GM19238 (cell line): Measurements from ENCODE around the gene LRRC4B.

ENCODE experiments used
- DNase-seq: peaks from one replicate; pipeline ENCODE4 v3.0.0; 2011; ENCODE audit warnings: low spot score; ENCODE audit not compliant: insufficient read length

The LRRC4B gene

DNA sequence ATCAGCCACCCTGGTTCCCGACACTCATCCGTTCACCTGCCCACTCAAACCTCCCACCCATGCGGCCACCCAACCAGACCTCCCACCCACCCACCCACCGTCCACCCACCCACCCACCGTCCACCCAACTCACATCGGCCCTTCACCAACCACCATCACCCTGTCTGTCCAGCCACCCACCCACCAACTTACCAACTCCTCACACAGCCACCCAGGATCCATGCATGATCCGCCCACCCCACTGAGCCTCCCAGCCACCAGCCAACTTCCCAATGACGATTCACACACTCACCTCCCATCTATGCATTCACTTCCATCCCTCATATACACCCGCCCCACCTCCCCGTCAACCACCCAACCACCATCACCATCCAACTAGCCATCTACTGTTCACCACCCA is 61.5 kb downstream of the LRRC4B start:
- no peak for DNase-seq

DNA sequence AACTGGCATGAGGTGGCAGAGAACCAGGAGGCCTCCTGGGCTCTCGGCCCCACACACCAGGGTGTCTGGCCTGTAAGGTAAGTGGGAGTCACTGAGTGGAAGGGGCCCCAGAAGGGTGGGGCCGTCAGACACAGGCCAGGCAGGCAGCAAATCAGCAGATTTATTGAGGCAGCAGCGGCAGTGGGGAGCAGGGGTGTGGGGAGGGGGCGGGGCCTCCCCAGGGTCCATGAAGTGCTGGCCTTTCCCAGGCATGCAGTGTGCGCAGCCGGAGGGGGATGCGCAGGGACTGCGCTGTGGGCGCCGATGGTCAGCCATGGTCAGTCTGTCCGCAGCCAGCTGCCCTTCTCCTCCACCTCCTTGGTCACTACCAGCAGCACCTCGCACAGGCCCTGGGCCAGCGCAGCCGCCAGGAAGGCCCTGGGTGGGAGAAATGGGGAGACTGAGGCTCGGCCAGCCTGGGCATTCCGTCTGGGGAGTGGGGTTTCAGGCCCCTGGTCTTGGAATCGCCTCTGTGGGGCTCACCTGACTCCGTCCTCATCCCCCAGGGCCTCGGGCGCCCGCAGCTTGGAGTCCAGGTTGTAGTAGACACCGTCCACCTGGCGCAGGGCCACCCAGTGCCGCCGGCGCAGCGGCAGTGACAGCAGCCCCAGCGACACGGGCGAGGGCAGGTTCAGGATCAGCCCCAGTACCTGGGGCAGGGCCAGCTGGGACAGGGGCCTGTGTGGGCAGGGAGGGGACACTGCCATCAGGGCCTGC is 62.2 kb downstream of the LRRC4B start:
- no peak for DNase-seq

- DNase-seq: no peak
Measured at GRCh38 chr19:50501568-50502475, 66.4 kb downstream of the LRRC4B start.

DNA sequence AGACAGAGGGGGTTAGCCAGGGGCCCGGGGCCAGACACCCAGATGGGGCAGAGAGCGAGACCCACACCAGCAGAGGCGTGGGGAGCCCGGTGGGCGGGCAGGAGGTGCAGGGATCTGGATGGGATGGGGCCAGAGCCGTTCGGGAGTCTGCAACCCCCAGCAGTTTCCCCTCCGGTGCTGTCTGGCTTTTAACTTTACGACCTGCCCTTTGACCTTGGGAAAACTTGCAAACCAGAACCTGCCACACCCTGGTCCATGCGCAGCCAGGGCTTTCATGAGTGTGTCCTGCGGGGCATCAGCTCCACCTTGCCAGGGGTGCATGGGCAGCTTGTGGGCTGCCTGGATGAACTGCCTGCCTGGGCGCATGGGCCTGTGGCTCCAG is 67.1 kb downstream of the LRRC4B start:
- DNase-seq: no peak

DNA sequence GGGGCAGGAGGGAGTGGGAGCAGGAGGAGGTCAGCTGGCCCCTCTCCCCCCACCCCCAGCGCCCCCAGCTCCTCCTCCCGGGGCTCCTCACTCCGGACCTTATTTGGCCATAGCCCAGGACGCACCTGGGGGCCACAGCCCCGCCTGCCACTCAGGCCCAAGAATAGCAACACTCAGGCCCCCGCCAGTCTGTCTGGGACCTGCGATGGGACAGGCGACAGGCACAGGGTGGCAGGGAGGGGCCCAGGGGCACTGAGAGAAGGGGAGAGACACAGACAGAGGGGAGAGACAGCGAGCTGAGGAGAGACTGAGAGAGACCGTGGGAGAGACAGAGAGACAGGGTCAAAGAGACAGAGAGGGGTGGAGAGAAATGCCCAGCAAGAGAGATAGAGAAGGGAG is 67.5 kb downstream of the LRRC4B start:
- DNase-seq: no peak

GRCh38 chr19:50500060-50500752 is 68.0 kb downstream of the LRRC4B start:
- DNase-seq: no peak

DNA sequence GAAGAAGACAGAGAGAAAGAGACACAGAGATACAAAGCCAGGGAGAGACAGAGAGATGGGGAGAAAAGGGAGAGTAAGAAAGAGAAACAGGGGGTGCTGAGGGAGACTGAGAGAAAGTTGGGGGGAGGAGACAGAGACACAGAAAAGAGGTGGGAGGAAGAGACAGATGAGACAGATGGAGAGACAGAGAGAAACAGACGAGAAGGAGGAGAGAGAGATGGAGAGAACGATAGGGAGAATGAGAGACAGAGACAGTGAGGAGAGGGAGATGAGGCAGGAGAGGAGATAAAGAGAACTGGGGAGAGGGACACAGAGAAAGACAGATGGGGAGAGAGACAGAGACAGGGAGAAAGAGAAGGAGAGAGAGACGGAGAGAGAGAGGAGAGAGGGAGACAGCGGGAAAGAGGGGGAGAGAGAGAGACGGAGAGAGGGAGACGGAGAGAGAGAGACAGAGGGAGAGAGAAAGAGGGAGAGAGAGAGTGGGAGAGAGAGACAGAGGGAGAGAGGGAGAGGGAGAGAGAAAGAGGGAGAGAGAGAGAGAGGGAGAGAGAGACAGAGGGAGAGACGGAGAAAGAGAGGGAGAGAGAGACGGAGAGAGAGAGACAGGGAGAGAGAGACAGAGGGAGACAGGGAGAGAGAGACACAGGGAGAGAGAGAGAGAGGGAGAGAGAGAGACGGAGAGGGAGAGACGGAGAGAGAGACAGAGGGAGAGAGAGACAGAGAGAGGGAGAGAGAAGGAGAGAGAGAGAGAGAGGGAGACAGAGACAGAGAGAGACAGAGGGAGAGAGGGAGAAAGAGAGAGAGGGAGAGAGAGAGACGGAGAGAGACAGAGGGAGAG is 69.8 kb downstream of the LRRC4B start:
- no peak for DNase-seq

DNA sequence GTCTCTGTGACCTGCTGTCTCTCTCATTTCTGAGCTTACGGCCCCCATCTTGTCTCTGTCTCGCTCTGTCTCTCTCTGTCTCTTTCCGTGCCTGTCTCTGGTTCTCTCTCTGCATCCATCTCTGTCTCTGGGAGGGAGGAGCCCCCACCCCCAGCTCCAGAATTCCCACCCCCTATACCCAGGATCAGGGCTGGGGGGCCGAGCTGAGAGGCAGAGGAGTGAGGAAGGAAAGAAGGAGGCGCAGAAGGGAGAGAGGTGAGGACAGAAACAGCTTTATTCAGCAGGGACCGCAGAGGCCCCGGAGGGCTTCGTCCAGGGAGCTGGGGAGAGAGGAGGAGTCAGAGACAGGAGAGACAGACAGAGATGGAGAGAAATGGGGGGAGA is 71.2 kb downstream of the LRRC4B start:
- no peak for DNase-seq

- no peak for DNase-seq
Measured at GRCh38 chr19:50496189-50497021, 71.8 kb downstream of the LRRC4B start.

GRCh38 chr19:50495020-50495531 is 73.2 kb downstream of the LRRC4B start:
- no peak for DNase-seq

- no peak for DNase-seq
Measured at GRCh38 chr19:50494186-50495019, 73.8 kb downstream of the LRRC4B start.

GRCh38 chr19:50493171-50493570 is 75.1 kb downstream of the LRRC4B start:
- DNase-seq: no peak

DNA sequence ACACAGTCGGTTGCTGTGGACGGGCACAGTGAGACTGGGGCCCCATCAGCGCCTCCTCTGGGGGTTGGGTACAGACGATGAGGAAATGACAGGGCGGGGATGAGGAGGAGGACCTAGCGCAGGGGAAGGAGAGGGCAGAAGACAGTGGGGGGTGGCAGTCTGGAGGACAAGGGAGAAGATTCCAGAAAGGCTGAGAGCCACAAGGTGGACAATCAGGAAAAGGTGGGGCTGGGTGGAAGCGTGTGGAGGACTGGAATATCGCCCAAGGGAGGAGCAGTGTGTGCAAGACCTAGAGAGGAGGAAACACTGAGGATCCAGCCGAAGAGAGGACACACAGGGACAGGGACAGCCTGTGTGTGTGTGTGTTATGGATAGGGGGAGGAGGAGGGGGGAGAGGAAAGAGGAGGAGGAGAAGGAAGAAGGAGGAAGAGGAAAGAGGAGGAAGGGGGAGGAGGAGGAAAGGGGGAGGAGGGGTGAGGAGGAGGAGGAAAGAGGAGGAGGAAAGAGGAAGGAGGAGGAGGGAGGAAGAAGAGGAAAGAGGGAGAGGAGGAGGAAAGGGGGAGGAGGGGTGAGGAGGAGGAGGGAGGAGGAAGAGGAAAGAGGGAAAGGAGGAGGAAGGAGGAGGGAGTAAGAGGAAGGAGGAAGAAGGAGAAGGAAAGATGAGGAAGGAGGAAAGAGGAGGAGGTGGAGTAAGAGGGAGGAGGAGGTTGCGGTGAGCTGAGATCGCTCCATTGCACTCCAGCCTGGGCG is 75.8 kb downstream of the LRRC4B start:
- no peak for DNase-seq

DNA sequence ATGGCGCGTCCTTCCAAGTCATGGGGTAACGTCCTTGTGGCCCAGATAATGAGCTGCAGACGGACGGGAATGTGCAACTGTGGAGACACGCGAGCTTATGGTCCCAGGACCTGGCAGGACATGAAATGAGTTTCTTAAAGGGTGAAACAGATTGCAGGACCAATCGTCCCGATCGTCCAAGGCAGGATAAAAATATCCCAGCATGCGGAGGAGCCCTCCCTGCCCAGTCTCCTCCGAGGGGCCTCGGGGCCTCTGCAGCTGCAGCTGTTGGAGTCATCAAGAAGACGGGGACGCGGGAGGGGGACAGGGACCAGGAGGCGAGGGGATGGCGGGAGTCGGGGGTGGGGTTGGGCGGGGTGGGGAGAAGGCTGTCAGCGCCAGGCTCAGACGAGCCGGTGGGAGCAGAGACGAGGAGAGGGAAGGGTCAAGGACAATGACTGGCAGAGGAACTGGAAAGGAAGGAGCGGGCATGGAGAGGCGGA is 77.2 kb downstream of the LRRC4B start:
- DNase-seq: no peak

DNA sequence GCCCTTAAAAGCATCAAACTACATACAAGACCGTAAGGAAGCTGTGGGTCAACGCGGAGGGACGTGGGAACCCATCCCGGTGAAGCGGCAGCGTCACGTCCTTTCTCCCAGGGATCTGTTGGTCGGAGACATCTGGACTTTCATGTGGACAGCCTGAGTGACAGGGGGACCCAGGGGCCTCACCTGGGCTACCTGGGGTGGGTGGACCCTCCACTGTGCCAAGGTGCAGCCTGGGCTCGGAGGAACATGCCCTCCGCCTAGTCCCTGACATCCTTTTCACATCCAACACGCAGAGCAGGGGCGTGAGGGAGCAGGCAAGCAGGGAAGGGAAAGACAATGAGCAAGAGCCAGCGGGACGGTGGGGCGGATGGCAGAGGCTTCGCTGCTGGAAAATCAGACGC is 77.8 kb downstream of the LRRC4B start:
- no peak for DNase-seq

DNA sequence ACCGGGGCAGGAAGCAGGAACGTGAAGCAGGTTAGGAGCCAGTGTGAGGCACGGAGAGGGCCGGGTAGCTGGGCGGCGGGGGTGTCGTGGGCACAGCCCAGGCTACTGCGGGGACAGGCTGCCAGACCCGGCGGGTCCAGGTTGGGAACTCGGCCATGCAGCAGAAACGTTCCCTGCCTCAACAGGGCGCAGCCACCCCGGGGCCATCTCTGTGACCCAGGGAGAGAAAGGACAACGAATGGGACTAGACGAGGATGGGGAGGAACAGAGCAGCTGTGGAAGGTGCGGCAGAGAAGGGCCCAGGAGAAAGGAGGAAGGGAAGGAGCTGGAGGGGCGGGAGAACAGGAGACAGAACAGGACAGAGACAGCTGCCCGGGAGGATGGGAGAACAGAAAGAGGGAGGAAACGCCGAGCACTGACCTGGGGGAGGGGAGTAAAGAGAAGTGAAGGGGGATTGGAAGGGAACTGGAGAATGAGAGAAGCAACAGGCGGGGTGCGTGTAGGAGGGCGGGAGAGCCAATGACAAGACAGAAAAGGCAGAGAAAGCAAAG is 78.7 kb downstream of the LRRC4B start:
- DNase-seq: no peak

DNA sequence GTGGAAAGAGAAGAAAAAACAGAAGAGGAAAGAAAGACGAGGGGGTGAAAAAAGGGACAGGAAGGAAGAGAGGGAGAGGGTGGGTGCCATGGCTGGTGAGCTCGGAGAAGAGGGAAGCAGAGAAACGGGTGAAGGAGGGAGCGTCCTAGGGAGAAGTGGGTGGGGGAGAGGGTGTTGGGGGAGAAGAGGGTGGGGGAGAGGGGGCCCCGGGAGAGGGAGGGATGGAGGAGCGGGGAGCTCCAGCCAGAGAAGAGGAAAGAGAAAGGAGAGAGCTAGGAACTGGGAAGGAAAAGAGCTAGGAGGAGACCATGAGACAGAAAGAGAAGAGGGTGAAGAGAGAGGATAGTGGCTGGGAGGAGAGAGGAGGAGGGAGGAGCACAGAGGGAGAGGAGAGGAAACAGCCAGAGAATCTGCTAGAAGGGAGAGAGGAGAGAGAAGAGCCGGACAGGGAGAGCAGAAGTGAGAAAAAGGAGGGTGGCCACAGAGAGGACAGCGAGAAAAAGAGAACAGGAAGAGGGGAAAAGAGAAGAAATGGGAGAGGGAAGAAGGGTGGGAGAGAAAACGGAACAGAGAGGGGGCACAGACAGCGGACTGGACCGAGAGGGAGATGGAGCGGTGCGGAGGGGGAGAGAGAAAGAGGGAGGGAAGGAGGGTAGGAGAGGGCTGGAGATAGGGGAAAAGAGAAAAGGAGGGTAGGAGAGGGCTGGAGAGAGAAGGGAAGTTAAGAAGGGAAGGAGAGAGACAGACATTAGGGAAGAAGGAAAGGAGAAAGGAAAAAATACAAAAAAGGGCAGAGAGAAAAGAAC is 79.6 kb downstream of the LRRC4B start:
- no peak for DNase-seq
